HCT116 (cell line): Measurements from ENCODE around the gene TOR2A. TPM values are rescaled to one million over a fixed set of nuclear protein-coding genes. Genes with fewer than 3 reads are reported as not detected.

Experiments used
- ATAC-seq: fragments of 200-7000 bp; cut with Tn5 transposase; 2 replicates; pipeline ENCODE4 v1.9.1; 2020; ENCODE audit warnings: mild to moderate bottlenecking, moderate library complexity
- BruUV-seq: library from RNA; stranded (reverse); fragments of 400-500 nt; replicated peaks from 2 replicates; lab custom pipeline; 2021; lab: Mats Ljungman, UMichigan
- CTCF ChIA-PET: fragments of 300-600 bp; sonication (Branson Sonifier 250); formaldehyde crosslinking; loops from one replicate; lab custom pipeline; 2021; ENCODE audit warnings: antibody characterized with exemption; lab: Charles Lee
- POLR2A ChIA-PET: fragments of 300-600, 350-600 bp; sonication (Branson Sonifier 250); formaldehyde crosslinking; loops from one replicate; lab custom pipeline; 2021; ENCODE audit warnings: antibody characterized with exemption; lab: Charles Lee
- RAD21 ChIA-PET, 2 experiments: fragments of 300-600 bp; sonication (Branson Sonifier 250); formaldehyde crosslinking; loops; one replicate each; lab custom pipeline; 2023; ENCODE audit warnings: low total read pairs in 2 of 2; ENCODE audit not compliant: uncharacterized antibody in 2 of 2, unreplicated experiment in 2 of 2, low non-redundant PET in 1 of 2; lab: Charles Lee
- DNase-seq: peaks from one replicate; pipeline ENCODE4 v3.0.0-alpha.2; 2010; ENCODE audit warnings: low read depth, low spot score
- H2AFZ ChIP-seq: fragments of 200-600 bp; shearing (Covaris generic), sonication (generic); 2 replicates; pipeline ENCODE4 v1.6.1; 2017; ENCODE audit warnings: low read depth, mixed run types, mixed read lengths, antibody characterized with exemption, low read length; ENCODE audit not compliant: poor library complexity, severe bottlenecking
- H3K27ac ChIP-seq: 2 replicates; pipeline ENCODE4 v1.5.1; 2012; ENCODE audit warnings: low read depth, low read length
- H3K27me3 ChIP-seq: fragments of 200-600 bp; sonication (generic); 2 replicates; pipeline ENCODE4 v1.6.1; 2016; ENCODE audit warnings: mixed run types, low read length, mixed read lengths; ENCODE audit not compliant: insufficient read depth
- H3K36me3 ChIP-seq, 2 experiments: fragments of 200-500 bp in 1 of 2; fragments of 200-600 bp in 1 of 2; sonication (Bioruptor generic) in 1 of 2; sonication (generic) in 1 of 2; 2 replicates each; pipeline versions ENCODE4 v1.5.1 to v1.6.1; 2014 to 2016; ENCODE audit warnings: low read length in 2 of 2, inconsistent platforms in 1 of 2, mixed read lengths in 1 of 2, mixed run types in 1 of 2; ENCODE audit not compliant: insufficient read depth in 2 of 2, control insufficient read depth in 1 of 2
- H3K4me1 ChIP-seq, 2 experiments: fragments of 200-600 bp in 1 of 2; sonication (generic) in 1 of 2; 2 replicates each; pipeline versions ENCODE4 v1.5.1 to v1.6.1; 2012 to 2017; ENCODE audit warnings: low read length in 2 of 2, inconsistent platforms in 1 of 2, mild to moderate bottlenecking in 1 of 2, mixed read lengths in 1 of 2, mixed run types in 1 of 2, moderate library complexity in 1 of 2; ENCODE audit not compliant: insufficient read depth in 2 of 2, control insufficient read depth in 1 of 2
- H3K4me2 ChIP-seq: fragments of 200-600 bp; sonication (generic); 2 replicates; pipeline ENCODE4 v1.6.1; 2017; ENCODE audit warnings: mixed run types, low read length, mixed read lengths
- H3K4me3 ChIP-seq, 2 experiments: fragments of 200-600 bp in 1 of 2; sonication (generic) in 1 of 2; replicated peaks in 1 of 2; 2 replicates each; pipeline ENCODE4 v1.5.1; 2011 to 2016; ENCODE audit warnings: low read length in 2 of 2, control low read depth in 1 of 2, low read depth in 1 of 2, mild to moderate bottlenecking in 1 of 2, mixed read lengths in 1 of 2, mixed run types in 1 of 2
- H3K79me2 ChIP-seq: fragments of 200-600 bp; sonication (generic); 2 replicates; pipeline ENCODE4 v1.6.1; 2017; ENCODE audit warnings: mild to moderate bottlenecking, mixed run types, low read length, moderate library complexity, mixed read lengths; ENCODE audit not compliant: insufficient read depth
- H3K9ac ChIP-seq: fragments of 200-600 bp; sonication (generic); 2 replicates; pipeline ENCODE4 v1.6.1; 2016; ENCODE audit warnings: low read length, mixed read lengths
- H3K9me2 ChIP-seq: fragments of 200-600 bp; sonication (generic), shearing (Covaris generic); 2 replicates; pipeline ENCODE4 v1.6.1; 2017; ENCODE audit warnings: mixed run types, mild to moderate bottlenecking, moderate library complexity; ENCODE audit not compliant: insufficient read depth
- H3K9me3 ChIP-seq, 2 experiments: fragments of 200-500 bp in 1 of 2; fragments of 200-600 bp in 1 of 2; sonication (Bioruptor generic) in 1 of 2; sonication (generic) in 1 of 2; 2 replicates each; pipeline ENCODE4 v1.6.1; 2014 to 2017; ENCODE audit warnings: low read length in 2 of 2, mixed read lengths in 2 of 2, inconsistent platforms in 1 of 2, low read depth in 1 of 2, mild to moderate bottlenecking in 1 of 2, mixed run types in 1 of 2, moderate library complexity in 1 of 2; ENCODE audit not compliant: control insufficient read depth in 1 of 2, insufficient read depth in 1 of 2
- H4K20me1 ChIP-seq: fragments of 200-600 bp; sonication (generic), shearing (Covaris generic); 2 replicates; pipeline ENCODE4 v1.6.1; 2017; ENCODE audit warnings: mixed run types, mild to moderate bottlenecking, moderate library complexity; ENCODE audit not compliant: insufficient read depth
- EGR1 ChIP-seq: IDR thresholded peaks from 2 replicates; pipeline ENCODE4 v1.6.1; 2012; ENCODE audit warnings: low read depth
- FOSL1 ChIP-seq: IDR thresholded peaks from 2 replicates; pipeline ENCODE4 v1.6.1; 2012; ENCODE audit warnings: low read depth
- POLR2AphosphoS5 ChIP-seq: IDR thresholded peaks from 2 replicates; pipeline ENCODE4 v1.6.1; 2011; ENCODE audit warnings: mild to moderate bottlenecking, low read depth, low read length, moderate library complexity
- SIN3A ChIP-seq: IDR thresholded peaks from 2 replicates; pipeline ENCODE4 v1.6.1; 2012; ENCODE audit warnings: low read depth
- SP1 ChIP-seq: IDR thresholded peaks from 2 replicates; pipeline ENCODE4 v1.6.1; 2012; ENCODE audit warnings: low read depth
- SRF ChIP-seq: IDR thresholded peaks from 2 replicates; pipeline ENCODE4 v1.6.1; 2012; ENCODE audit warnings: low read depth
- ZFX ChIP-seq: fragments of 450-650 bp; IDR thresholded peaks from 2 replicates; pipeline ENCODE4 v1.6.1; 2017
- intact Hi-C: fragments of 100-400 bp; cut with micrococcal nuclease; formaldehyde crosslinking; loops from 2 replicates; pipeline ENCODE4 v1.10.0; 2022
- total RNA-seq: library from RNA; stranded (reverse); gene quantifications from one replicate; pipeline ENCODE4 v1.2.1, GENCODE V29; 2021; ENCODE audit not compliant: unreplicated experiment

Gene TOR2A
- total RNA-seq, 1 experiment from 2014 or later, result 12.0 TPM

- Histone ChIP-seq H4K20me1 (no peaks in the 10 kb centered on the region), H3K4me2 (no peak overlapping the region), H3K9ac (no peak overlapping the region), H3K9me3 (no peaks in the 10 kb centered on the region), H3K9me2 (no peaks in the 10 kb centered on the region), H3K79me2 (no peaks in the 10 kb centered on the region), H3K4me3 (no peak overlapping the region), H3K36me3 (no peaks in the 10 kb centered on the region), H3K4me1 (peaks cover 14 to 28% of the 10 kb centered on the region in 2 experiments), H2AFZ (no peak overlapping the region), H3K27ac (no peak overlapping the region), H3K27me3 (no peaks in the 10 kb centered on the region)
- RAD21 ChIA-PET, result interaction anchor here in 1 of 2 experiments (0.6 kb wide), 1 partner anchor 219 kb away, joined by 3 read pairs; no protein-coding TSS in a partner anchor
- CTCF ChIA-PET, result interaction anchor here (1.3 to 3.1 kb wide), 2 partner anchors 10 to 125 kb away, joined by 4 to 15 read pairs; partner anchors contain the start of gene TOR2A
- no peak for TF ChIP-seq SP1
- no peak for TF ChIP-seq SRF
- DNase-seq, result no peak
- POLR2A ChIA-PET, result interaction anchor here (0.7 to 1.3 kb wide), 2 partner anchors 27 to 448 kb away, joined by 3 read pairs; no protein-coding TSS in a partner anchor
- intact Hi-C loops, result no loop called here
- no peak for ATAC-seq
- no TSS peak for BruUV-seq
Measured at GRCh38 chr9:127744398-127745110, 9.5 kb upstream of the TOR2A start.

- Histone ChIP-seq H3K9me3 (no peaks in the 10 kb centered on the region), H3K27ac (no peak overlapping the region), H3K4me2 (no peak overlapping the region), H3K36me3 (no peaks in the 10 kb centered on the region), H3K27me3 (no peaks in the 10 kb centered on the region), H3K4me3 (no peak overlapping the region), H3K4me1 (peaks cover 14 to 28% of the 10 kb centered on the region in 2 experiments), H4K20me1 (no peaks in the 10 kb centered on the region), H2AFZ (no peak overlapping the region), H3K79me2 (no peaks in the 10 kb centered on the region), H3K9ac (no peak overlapping the region), H3K9me2 (no peaks in the 10 kb centered on the region)
- DNase-seq (no peak), ATAC-seq (no peak)
- POLR2A ChIA-PET, result no interaction called here
- RAD21 ChIA-PET, result no interaction called here
- intact Hi-C loops, result no loop called here
- BruUV-seq, result no TSS peak
- TF ChIP-seq SRF (no peak), SIN3A (no peak), POLR2AphosphoS5 (no peak), FOSL1 (no peak), EGR1 (no peak), ZFX (no peak)
- CTCF ChIA-PET, result no interaction called here
Measured at GRCh38 chr9:127742435-127743088, 7.5 kb upstream of the TOR2A start.
